Loucy (cell line): ENCODE results near the gene LIG3.
A peak's percentile ranks its signal among the peaks of the same experiment; 100 is the strongest.

Source experiments
- H2AFZ ChIP-seq: fragments of 200-600 bp; sonication (generic); 2 replicates; pipeline ENCODE4 v1.6.0; 2016; ENCODE audit warnings: antibody characterized with exemption, mild to moderate bottlenecking, low read length, moderate library complexity
- H3F3A ChIP-seq: fragments of 200-600 bp; 2 replicates; pipeline ENCODE4 v1.6.0; 2016; ENCODE audit warnings: antibody characterized with exemption, low read depth, mild to moderate bottlenecking
- H3K27me3 ChIP-seq: fragments of 200-600 bp; sonication (generic); 2 replicates; pipeline ENCODE4 v1.6.1; 2014; ENCODE audit warnings: low read length, mild to moderate bottlenecking; ENCODE audit not compliant: insufficient read depth, poor library complexity, severe bottlenecking
- H3K36me3 ChIP-seq: fragments of 200-600 bp; sonication (generic); 2 replicates; pipeline ENCODE4 v1.6.1; 2016; ENCODE audit warnings: low read length; ENCODE audit not compliant: insufficient read depth
- H3K4me1 ChIP-seq: fragments of 200-600 bp; sonication (generic); 2 replicates; pipeline ENCODE4 v1.5.1; 2014; ENCODE audit warnings: low read length, mild to moderate bottlenecking; ENCODE audit not compliant: insufficient read depth, poor library complexity, severe bottlenecking
- H3K4me2 ChIP-seq: fragments of 200-600 bp; sonication (generic); 2 replicates; pipeline ENCODE4 v1.6.0; 2014; ENCODE audit warnings: antibody characterized with exemption, low read length, low read depth, mild to moderate bottlenecking; ENCODE audit not compliant: poor library complexity, severe bottlenecking
- H3K4me3 ChIP-seq: fragments of 200-600 bp; sonication (generic); 2 replicates; pipeline ENCODE4 v1.5.1; 2014; ENCODE audit warnings: low read length, mild to moderate bottlenecking, mixed read lengths; ENCODE audit not compliant: poor library complexity, severe bottlenecking
- H3K79me2 ChIP-seq: fragments of 200-600 bp; sonication (generic); 2 replicates; pipeline ENCODE4 v1.6.1; 2014; ENCODE audit warnings: low read length; ENCODE audit not compliant: insufficient read depth
- H3K9ac ChIP-seq: fragments of 200-600 bp; sonication (generic); 2 replicates; pipeline ENCODE4 v1.6.0; 2014; ENCODE audit warnings: mild to moderate bottlenecking, low read depth, low read length, moderate library complexity; ENCODE audit not compliant: poor library complexity, severe bottlenecking
- H3K9me2 ChIP-seq: fragments of 200-600 bp; sonication (generic); replicated peaks from 2 replicates; pipeline ENCODE4 v1.6.1; 2016; ENCODE audit warnings: low read depth, low read length, mixed read lengths
- H3K9me3 ChIP-seq: fragments of 200-600 bp; sonication (generic); 2 replicates; pipeline ENCODE4 v1.6.1; 2014; ENCODE audit warnings: mild to moderate bottlenecking, antibody characterized with exemption, low read length, low read depth; ENCODE audit not compliant: insufficient read depth
- H4K20me1 ChIP-seq: fragments of 200-600 bp; sonication (generic); 2 replicates; pipeline ENCODE4 v1.6.0; 2014; ENCODE audit warnings: antibody characterized with exemption, low read length, mild to moderate bottlenecking; ENCODE audit not compliant: insufficient read depth, poor library complexity, severe bottlenecking
- CTCF ChIP-seq: fragments of 200-600 bp; sonication (generic); conservative IDR thresholded peaks from 2 replicates; pipeline ENCODE4 v1.5.1; 2014; ENCODE audit warnings: mild to moderate bottlenecking, antibody characterized with exemption, low read length
- EZH2phosphoT487 ChIP-seq: fragments of 200-600 bp; IDR thresholded peaks from 2 replicates; pipeline ENCODE4 v1.6.1; 2018; ENCODE audit warnings: antibody characterized with exemption, mild to moderate bottlenecking, moderate library complexity, borderline replicate concordance

LIG3 gene

GRCh38 chr17:34987232-34987631, 6.9 kb downstream of the LIG3 start:
- no peak overlapping the region for H3K9ac ChIP-seq
- H3K4me3 ChIP-seq: peak overlapping the region; percentile 24
- peaks cover 53% of the 10 kb centered on the region for H3K4me1 ChIP-seq
- H3K4me2 ChIP-seq: peak overlapping the region; percentile 46
- no peaks in the 10 kb centered on the region for H4K20me1 ChIP-seq
- H3K9me2 ChIP-seq: no peaks in the 10 kb centered on the region
- peaks cover 32% of the 10 kb centered on the region for H3K79me2 ChIP-seq
- H3F3A ChIP-seq: no peaks in the 10 kb centered on the region; the same call in 1 of the 2 replicates
- no peaks in the 10 kb centered on the region for H3K27me3 ChIP-seq
- H3K36me3 ChIP-seq: peaks cover 41% of the 10 kb centered on the region
- H3K9me3 ChIP-seq: no peaks in the 10 kb centered on the region
- TF ChIP-seq EZH2phosphoT487 (no peak), CTCF (no peak)
- no peak overlapping the region for H2AFZ ChIP-seq

DNA sequence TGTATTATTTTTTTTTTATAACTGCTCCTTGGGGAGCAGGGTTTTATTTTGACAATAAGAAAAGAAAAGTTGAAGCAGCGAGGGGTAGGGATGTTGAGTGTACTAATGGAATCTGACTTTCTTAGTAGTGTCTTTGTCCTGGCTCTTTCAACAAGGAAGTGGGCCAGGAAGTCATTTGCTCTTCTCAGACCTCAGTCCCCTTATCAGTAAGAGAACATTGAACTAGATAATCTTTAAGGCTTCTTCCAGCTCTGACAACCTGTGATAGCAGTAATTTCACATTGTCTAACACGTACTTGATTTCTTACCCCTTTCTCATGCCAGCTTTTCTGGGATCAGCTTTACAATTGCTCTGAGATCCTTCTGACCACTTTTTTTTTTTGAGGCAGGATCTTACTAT, 8.3 kb downstream of the LIG3 start:
- Histone ChIP-seq H3K27me3 (no peaks in the 10 kb centered on the region), H3K4me2 (peak overlapping the region; percentile 32), H3K79me2 (peaks cover 18% of the 10 kb centered on the region; the same call in 1 of the 2 replicates), H3K4me1 (peaks cover 46% of the 10 kb centered on the region), H2AFZ (no peak overlapping the region), H3K9me3 (no peaks in the 10 kb centered on the region), H4K20me1 (no peaks in the 10 kb centered on the region), H3K4me3 (no peak overlapping the region), H3K9me2 (no peaks in the 10 kb centered on the region), H3K36me3 (peaks cover 55% of the 10 kb centered on the region), H3F3A (no peaks in the 10 kb centered on the region; the same call in 1 of the 2 replicates), H3K9ac (no peak overlapping the region)
- TF ChIP-seq CTCF: no peak
- TF ChIP-seq EZH2phosphoT487: no peak

- Histone ChIP-seq H3K9ac (no peak overlapping the region), H3F3A (no peaks in the 10 kb centered on the region; the same call in 1 of the 2 replicates), H3K4me3 (no peak overlapping the region), H3K9me2 (no peaks in the 10 kb centered on the region), H2AFZ (no peak overlapping the region), H3K79me2 (peaks cover 10% of the 10 kb centered on the region; the same call in 1 of the 2 replicates), H3K36me3 (peaks cover 64% of the 10 kb centered on the region), H4K20me1 (no peaks in the 10 kb centered on the region), H3K9me3 (no peaks in the 10 kb centered on the region), H3K4me2 (no peak overlapping the region), H3K27me3 (no peaks in the 10 kb centered on the region), H3K4me1 (peaks cover 38% of the 10 kb centered on the region)
- TF ChIP-seq EZH2phosphoT487: no peak
- TF ChIP-seq CTCF: no peak
Measured at GRCh38 chr17:34989473-34989872, 9.2 kb downstream of the LIG3 start.
